Panc1 (cell line): ENCODE data around the gene AKAP13.

ENCODE experiments used
- CTCF ChIP-seq: fragments of 450-650 bp; IDR thresholded peaks from 2 replicates; pipeline ENCODE4 v1.5.1; 2017; ENCODE audit warnings: mild to moderate bottlenecking
- POLR2AphosphoS5 ChIP-seq: IDR thresholded peaks from 2 replicates; pipeline ENCODE4 v1.6.1; 2012; ENCODE audit warnings: mild to moderate bottlenecking, low read depth, low read length, moderate library complexity
- REST ChIP-seq, 2 experiments: IDR thresholded peaks; 2 replicates each; pipeline ENCODE4 v1.6.1; 2011 to 2012; ENCODE audit warnings: low read depth in 2 of 2, control low read depth in 1 of 2, low read length in 1 of 2, mild to moderate bottlenecking in 1 of 2, moderate library complexity in 1 of 2; ENCODE audit not compliant: insufficient read depth in 1 of 2
- TCF7L2 ChIP-seq: IDR thresholded peaks from 2 replicates; pipeline ENCODE4 v1.6.1; 2011; ENCODE audit warnings: mild to moderate bottlenecking, low read depth, low read length, inconsistent platforms

GRCh38 chr15:85445361-85445760 lies 65.0 kb downstream of the AKAP13 start:
- TF ChIP-seq CTCF (no peak), POLR2AphosphoS5 (no peak), TCF7L2 (no peak), REST (IDR thresholded peaks at IDR 0.05; ENCODE audit: insufficient read depth in 1 of 2, low read depth in 2 of 2, low read length in 1 of 2) (no peak)
